NCI-H82 (cell line): ENCODE results near the gene ZFP91.

ENCODE experiments used
- DNase-seq: peaks from one replicate; lab custom pipeline; 2025; lab: John Stamatoyannopoulos, UW

Gene ZFP91

DNA sequence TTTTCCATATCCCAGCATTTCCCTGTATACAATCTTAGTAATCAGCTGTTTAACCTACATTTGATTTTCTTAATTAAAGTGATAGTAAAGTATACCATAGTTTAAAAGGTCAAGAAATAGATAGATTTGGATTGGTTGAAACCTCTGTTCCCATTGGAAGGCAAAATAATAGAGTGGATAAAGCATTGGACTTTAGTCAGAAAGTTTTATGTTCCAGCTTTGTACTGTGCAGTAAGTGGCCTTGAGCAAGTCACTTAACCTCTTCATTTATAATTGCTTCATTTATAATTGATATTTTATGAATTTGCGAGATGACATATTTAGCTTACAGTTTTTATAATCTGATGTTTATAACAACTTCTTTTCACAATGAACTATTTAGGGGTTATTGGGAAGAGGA lies 3.6 kb downstream of the ZFP91 start:
- no peak for DNase-seq

DNA sequence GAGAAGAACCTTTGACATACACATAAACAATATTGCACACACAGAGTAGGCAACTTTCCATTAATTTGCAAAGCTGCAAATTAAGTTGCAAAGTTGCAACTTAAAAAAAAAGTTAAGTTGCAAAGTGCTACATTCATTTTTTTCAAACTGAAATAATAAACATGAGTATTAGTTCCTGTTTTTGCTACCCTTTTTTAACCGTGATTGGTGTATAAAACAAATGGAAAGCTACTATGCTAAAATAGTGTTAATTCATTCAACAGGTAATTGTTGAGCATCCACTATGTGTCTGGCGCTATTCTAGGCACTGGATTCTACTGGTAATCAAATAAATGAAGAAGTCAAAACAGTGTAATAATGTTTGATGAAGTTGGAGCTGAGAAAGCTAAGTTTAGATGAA lies 8.1 kb downstream of the ZFP91 start:
- DNase-seq, result no peak

DNA sequence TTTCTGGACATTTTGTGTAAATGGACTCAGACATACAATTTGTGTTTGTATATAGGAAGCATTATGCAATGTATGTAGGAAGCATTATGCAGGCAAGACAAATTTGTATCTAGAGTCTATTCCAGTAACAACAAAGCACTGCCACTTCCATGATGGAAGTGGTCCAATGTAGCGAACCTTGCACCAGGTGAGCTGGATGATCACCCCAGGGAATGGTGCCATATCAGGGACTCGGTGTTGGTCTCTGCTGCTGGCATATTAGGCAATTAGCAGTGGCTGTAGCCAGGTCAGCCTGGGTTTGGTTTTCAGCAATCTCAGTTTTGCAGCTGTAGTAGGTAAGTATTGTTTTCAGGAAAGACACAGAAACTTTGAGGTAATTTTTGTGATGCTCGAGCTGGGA lies 12.8 kb downstream of the ZFP91 start:
- DNase-seq, result no peak

DNA sequence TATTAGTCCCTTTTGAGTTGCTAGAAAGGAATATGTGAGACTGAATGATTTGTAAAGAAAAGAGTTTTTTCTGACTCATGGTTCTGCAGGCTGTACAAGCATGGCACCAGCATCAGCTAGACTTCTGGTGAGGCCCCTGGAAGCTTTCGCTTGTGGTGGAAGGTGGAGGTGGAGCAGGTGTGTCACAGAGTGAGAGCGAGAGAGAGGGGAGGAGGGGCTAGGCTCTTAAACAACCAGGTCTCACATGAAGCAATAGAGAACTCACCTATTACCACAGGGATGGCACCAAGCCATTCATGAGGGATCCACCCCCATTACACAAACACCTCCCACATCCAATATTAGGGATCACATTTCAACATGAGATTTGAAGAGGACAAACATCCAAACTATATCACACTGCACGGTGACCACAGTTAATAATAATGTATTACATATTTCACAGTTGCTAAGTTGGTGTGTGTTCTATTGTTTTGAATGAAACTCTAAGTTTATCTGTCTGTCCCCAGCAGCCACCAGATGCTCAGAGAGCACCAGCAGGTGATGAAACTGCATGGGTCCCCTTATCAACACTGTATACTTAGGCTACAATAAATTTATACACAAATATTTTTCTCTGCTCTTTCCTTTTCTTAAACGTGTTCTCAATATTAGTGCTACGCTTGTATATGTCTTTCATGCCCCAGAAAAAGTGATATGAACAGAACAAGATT lies 14.1 kb downstream of the ZFP91 start:
- DNase-seq, result no peak

DNA sequence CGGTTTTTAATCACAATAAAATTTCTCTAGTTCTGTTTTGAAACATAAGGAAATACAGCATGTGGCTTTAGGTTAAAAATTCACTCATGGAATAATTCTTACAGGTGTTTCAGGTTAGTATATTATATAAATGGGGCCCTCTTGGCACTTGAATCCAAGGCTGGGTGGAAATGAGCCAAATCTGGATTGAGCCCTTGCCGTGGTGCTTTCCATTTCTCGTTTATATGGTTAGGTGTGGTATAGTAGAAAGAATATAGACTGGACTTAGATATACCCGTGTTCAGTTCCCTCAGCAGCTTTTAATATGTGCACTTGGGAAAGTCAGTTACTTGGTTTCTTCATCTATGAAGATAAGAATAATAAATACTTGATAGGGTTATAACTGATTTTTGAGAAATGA lies 16.0 kb downstream of the ZFP91 start:
- no peak for DNase-seq

DNA sequence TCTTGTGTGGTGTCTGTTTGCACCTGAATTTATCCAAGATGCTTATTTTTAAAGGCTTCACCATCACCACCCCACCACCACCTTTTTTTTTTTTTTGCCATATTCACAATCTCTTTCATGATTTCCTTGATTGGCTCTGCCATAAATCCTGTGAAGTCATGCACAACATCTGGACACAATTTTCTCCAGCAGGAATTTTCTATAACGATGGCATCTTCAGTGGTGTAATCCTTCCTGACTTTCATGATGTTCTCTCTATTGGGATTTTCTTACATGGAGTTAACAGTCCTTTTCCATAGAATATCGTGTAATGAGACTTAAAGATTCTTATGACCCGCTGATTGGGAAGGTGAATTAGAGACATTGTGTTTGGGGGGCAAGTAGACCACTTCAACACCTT lies 17.8 kb downstream of the ZFP91 start:
- no peak for DNase-seq

DNA sequence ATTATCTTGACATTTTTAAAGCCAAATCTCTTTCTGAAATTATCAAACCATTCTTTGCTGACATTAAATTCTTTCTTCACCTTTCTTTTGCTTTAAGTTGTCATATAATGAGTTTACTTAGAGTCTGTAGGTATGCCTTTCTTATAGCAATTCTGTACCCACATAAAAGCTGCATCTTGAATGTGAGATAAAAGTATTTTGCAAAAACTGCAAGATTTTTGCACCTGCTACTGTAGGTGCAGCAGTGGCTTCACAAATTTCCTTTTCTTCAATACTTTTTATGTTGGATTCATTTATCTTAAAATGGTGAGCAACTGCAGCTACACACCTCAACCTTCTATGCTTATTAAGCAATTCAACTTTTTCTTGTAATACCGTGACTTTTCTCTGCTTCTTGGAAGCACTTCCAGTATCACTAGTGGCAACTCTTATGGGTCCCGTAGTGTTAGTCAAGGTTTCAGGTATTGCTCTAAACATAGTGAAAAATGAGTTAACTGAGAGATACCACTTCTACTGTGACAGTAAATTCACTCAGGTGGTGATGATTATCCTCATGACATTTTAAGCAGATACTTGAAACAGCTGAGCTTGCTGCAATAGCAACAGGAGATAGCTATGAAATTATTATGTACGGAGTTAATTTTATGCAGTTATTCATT lies 18.8 kb downstream of the ZFP91 start:
- no peak for DNase-seq

DNA sequence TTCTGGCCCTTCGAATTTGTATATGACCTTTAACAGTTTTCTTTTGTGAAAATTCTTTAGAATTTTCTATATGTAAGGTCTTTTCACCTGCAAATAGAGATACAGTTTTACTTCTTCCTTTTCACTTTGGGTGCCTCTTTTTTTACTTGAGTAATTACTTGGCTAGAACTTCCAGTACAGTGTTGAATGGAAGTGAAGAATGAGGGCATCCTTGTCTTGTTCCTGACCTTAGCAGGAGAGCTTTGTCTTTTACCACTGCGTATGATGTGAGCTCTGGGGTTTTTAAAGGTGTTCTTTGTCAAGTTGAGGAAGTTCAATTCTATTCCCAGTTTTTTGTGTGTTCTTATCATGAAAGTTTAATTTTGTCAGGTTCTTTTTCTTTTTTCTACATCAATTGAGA lies 21.6 kb downstream of the ZFP91 start:
- no peak for DNase-seq

DNA sequence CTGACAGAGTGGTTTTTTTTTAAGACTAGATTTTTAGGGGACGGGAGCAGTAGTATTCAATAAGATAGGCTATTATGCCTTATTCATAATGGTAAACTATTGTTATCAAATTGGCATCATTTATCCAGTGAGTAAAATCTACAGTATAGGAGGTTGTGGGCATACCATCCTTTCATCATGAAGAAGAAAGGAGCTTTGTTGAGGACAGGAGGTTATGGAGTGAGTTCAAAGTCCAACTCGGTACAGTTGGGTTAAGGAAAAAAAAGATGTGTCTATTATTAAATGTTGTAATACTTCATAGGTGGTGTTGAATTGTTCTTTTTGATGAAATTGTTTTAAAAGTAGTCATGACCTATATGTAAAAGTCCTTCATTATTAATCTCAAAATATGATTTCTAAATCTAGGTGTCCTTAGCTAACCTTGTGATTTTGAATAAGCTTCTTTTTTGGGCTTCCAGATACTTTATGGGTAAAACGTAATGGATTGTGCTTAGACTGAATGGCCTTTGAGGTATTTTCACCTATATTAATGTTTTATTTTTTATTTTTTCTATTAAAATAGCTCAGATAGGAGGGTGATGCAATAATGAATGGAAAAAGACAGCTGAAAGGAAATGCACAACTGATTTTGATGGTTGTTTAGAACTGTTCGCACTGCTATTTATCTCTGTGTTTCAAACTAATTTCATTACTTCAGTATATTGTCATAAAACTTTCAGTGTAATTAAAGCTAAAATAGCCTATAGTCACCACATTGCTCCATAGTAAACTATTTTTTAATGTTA lies 28.3 kb downstream of the ZFP91 start:
- DNase-seq, result no peak

DNA sequence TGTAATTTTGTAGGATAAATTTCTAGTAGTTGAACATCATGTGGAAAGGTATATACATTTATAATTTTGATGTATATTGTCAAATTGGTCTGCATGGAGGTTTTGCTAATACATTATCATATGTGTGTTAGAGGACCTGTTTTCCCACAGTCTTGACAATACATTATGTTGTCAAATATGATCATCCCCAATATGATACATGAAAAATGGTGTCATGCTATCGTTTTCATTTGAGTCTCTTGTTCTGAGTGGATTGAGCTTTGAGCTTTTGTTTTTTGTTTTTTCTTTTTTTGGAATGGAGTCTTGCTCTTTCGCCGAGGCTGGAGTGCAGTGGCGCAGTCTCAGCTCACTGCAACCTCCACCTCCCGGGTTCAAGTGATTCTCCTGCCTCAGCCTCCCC lies 29.5 kb downstream of the ZFP91 start:
- no peak for DNase-seq

DNA sequence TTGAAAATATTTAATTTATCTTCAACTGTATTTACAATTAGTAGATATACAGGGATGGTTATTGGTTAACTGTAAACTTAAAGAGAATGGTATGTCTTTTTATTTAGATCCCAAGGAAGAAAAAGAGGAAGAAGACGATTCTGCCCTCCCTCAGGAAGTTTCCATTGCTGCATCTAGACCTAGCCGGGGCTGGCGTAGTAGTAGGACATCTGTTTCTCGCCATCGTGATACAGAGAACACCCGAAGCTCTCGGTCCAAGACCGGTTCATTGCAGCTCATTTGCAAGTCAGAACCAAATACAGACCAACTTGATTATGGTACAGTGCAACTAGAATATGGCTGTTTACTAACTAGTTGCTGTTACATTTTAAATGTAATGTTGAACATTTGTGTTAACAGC lies 30.9 kb downstream of the ZFP91 start:
- DNase-seq, result no peak

DNA sequence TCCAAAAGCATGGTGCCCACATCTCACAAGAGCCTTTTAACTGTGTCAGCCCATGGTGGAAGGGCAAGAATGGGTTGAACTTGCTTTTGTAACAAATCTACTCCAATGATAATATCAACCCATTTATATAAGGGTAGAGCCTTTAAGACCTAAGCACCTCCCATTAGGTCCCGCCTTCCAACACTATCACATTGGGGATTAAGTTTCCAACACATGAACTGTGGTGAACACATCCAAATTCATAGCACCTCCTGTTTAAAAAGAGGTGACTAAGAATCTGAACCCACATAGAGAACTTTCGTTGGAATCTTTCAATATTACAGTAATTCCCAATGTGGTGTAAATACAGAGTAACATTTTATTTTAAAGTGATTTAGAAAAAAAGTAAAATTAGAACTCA lies 34.4 kb downstream of the ZFP91 start:
- DNase-seq, result no peak

DNA sequence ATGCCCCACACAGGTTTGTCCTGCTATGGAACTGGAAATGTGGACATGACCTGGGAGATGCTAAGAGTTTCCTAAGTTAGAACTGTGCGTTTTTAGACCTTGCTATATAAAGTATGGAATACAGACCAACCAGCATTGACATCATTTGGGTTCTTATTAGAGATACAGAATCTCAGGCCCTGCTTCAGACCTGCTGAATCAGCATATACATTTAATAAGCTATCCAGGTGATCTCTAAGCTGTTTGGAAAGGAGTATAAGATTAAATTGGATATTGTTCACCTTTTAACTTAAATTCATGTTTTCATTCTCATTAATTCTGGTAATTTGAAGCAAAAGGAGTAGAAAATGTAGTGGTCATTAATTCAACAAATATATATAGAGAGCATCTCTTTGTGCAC lies 36.7 kb downstream of the ZFP91 start:
- DNase-seq, result no peak

DNA sequence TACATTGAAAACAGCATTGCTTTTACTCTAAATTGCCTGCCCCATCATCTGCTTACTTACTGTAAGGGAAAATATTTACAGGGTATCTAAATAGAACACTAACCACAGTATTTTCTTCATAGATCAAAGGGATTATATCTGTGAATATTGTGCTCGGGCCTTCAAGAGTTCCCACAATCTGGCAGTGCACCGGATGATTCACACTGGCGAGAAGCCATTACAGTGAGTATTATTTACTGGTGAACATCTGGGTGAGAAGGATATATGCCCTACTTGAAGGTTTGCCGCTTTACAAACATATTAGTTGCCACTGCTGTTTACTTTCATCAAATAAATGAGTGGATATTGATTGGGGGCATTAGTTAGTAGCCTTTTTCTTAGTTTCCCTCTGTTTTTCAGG lies 37.7 kb downstream of the ZFP91 start:
- DNase-seq, result no peak

DNA sequence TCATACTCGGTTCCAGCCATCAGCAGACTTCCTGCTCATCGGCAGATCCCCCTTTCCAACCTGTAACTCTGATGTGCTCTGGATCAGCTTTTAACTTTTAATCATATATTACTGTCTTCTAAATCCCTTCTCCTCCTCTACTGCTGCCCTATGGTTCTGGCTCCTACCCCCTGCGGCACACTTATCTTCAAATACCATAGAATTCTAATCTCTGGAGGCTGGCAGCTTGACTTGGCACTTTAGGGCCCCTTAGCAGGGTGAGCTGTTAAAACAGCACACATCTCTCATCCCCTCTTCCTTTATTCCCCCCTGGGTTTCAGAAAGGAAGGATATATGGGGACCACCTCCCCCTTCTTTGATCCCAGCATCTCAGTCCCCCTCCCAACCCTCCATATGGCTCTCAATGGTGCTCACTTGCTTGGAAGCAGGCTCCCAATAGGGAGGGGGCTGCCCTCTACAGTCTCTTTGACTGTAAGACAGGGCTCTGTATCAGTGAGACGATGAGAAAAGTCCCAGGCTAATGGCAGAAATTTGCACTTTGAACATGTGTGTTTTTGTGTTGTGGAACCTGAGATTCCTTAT lies 39.2 kb downstream of the ZFP91 start:
- DNase-seq, result peak; percentile 3

DNA sequence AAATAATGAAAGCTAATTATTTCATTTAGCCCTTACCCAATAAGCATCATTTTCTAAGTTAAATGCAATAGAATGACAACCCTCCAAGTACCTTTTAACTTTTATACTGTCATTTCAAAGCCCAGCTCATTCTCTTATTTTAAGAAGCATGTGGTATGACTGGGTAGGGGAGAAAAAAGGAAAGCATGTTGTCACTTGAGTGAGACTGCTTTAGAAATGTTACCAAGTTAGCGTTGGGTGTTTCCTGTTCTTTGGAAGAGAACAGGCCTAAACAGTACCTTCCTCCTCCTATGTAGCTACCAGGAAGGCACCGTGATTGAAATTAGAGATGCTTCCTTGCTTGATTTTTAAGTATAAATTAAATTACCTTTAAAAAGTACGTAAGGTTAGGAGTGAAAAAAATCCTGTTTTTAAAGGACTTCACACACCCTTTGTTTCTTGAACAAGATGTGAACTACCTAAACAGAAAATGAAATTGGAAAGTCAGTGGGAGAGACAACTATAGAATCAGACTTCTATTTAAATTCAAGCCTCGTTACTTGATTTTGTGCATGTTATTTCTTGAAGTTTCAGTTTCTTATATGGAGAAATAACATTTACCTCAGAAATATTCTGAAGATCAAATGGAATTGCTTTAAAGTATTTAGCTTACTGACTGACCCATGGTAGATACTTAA lies 42.9 kb downstream of the ZFP91 start:
- no peak for DNase-seq

DNA sequence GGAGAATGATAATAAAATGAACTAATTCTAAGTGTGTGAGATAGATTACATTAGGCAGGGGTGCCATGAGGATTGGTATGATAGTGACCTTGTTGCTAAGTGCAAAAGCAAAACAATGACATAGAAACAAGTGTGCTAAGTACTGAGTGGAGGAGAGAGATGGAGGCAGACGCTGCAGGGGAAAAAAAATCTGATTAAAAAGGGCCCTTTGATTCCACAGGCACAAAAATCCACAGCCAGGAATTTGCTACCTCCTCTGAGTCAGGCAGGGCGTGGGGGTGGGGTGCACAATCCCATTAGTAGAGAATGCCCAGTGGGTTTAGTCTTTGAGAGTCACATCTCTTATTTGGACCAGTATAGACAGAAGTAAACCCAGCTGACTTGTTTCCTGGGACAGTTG lies 43.5 kb downstream of the ZFP91 start, which contains the start of gene CNTF:
CNTF (plus strand) TSS at position 322 of the 400 bp plus-strand sequence. CDS start 88 bp downstream, outside the sequence.
- peak; percentile 8 for DNase-seq

DNA sequence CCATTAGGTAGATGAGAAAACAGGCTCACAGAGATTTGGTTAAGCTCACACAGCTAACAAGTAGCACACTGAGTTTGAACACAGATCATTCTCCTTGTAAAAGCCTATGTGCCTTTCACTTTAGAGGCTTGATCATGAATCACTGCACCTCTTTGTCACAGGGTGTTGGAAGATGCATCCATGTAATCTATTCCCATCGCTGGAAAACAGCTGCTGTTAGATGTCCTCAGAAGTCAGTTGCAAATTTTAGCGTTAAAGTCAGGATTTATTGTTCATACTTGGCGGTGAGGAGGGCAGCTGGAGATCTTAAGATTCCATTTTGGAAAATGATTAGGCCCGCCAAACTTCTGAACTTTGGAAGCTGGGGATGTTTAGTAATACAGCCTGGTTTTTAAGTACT lies 46.2 kb downstream of the ZFP91 start:
- DNase-seq, result no peak

DNA sequence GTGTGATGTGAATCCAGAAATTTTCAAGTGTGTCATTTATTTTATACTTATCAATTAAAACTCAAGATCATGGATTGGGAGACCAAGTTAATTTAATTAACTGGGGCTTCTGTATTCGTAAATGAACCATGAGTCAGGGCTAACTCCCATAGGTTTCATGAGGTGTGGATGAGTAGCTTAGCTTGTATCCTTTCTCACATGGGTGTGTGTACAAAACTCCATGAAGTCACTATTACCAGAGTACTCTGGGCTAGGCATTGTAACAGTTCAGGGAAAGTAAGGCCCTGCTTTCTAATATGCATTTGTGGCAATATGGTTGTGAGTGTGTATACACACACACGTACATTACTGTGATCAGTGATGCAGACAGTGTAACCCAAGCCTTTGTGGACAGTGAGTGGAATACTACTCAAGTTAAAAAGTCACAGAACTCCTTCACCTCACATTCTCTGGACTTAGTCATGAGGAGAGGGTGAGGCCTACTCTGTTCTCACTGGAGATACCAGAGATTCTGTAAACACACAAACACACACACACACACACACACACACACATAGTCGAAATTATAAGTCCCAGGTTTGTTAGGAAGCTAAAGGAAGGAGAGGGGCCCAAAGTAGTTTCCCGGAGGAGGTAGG lies 47.1 kb downstream of the ZFP91 start:
- no peak for DNase-seq

DNA sequence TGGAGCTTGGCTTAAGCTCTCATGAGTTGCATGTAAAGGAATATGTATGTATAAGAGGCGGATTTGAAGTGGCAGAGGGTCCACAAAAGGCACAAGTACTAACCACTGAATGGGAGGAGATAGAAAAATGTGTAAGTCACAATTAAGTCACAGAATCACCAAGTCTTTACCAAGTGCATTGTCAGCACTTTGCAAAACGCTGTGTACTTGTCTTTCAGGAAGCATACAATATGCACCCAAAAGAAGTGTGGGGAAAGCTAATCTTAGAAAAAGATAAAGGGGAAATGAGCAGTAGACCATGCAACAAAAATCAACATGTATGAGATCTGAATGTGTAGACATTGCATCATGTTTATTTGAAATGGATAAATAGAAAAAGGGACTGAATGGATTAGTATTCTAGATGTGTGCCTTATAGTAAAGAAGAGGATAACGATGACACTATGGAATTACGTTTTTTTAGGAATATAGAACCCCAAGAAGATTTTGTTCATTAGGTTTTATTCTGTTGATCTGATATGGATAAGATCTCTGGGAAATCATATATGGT lies 48.1 kb downstream of the ZFP91 start:
- no peak for DNase-seq

DNA sequence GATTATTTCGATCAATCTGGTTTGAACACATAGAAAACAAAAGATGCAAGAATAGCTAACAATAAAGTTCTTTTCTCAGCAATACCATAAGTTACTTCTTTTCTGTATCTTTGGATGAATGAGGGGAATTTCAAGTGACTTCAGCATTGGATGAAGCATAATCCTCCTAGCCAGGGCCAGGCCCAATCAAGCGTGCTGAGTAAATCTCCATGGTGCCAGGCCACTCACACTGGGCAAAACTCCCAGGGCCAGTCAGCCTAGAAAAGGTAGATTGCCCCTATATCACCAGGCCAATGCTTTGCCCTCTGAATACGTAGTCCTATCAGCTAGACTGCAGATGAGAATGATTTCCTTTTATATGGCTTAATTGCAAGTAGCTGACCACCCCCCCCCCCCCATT lies 49.6 kb downstream of the ZFP91 start:
- DNase-seq, result no peak
